IMR-90 (cell line): ENCODE data around the gene ANTXR1. TPM values are rescaled to one million over a fixed set of nuclear protein-coding genes. Genes with fewer than 3 reads are reported as not detected.

Experiments
- ATAC-seq: fragments of 200-7000 bp; cut with Tn5 transposase; 2 replicates; pipeline ENCODE4 v1.9.1; 2020; ENCODE audit warnings: low read depth, mild to moderate bottlenecking, moderate library complexity
- BruUV-seq: library from RNA; stranded (reverse); fragments of 400-500 nt; replicated peaks from 2 replicates; lab custom pipeline; 2021; lab: Mats Ljungman, UMichigan
- CTCF ChIA-PET: fragments of 300-600 bp; formaldehyde crosslinking; extraction: SDS; loops from one replicate; lab custom pipeline; 2021; ENCODE audit warnings: antibody characterized with exemption; lab: Yijun Ruan, JAX
- POLR2A ChIA-PET: fragments of 300-600 bp; sonication (Branson Sonifier 250); formaldehyde crosslinking; loops from one replicate; lab custom pipeline; 2022; ENCODE audit warnings: antibody characterized with exemption; ENCODE audit not compliant: unreplicated experiment; lab: Charles Lee
- DNase-seq: peaks from one replicate; pipeline ENCODE4 v3.0.0; 2013
- H2AFZ ChIP-seq: replicated peaks from 2 replicates; pipeline ENCODE3; 2013; ENCODE audit warnings: low read length, mild to moderate bottlenecking; ENCODE audit not compliant: poor library complexity
- H2AK5ac ChIP-seq: 2 replicates; pipeline ENCODE4 v1.6.1; 2013; ENCODE audit warnings: low read depth, low read length, inconsistent platforms
- H2AK9ac ChIP-seq: replicated peaks from 2 replicates; pipeline ENCODE3; 2013; ENCODE audit warnings: mild to moderate bottlenecking, low read depth, low read length, moderate library complexity; ENCODE audit not compliant: poor library complexity
- H2BK120ac ChIP-seq: 2 replicates; pipeline ENCODE4 v1.6.1; 2013; ENCODE audit warnings: low read depth, low read length, inconsistent platforms
- H2BK15ac ChIP-seq: 3 replicates; pipeline ENCODE4 v1.6.1; 2013; ENCODE audit warnings: low read depth, low read length, inconsistent platforms
- H2BK20ac ChIP-seq: 2 replicates; pipeline ENCODE4 v1.6.1; 2013; ENCODE audit warnings: low read depth, mild to moderate bottlenecking, inconsistent platforms, low read length, moderate library complexity
- H2BK5ac ChIP-seq: 2 replicates; pipeline ENCODE4 v1.6.1; 2013; ENCODE audit warnings: mild to moderate bottlenecking, low read depth, low read length, inconsistent platforms; ENCODE audit not compliant: poor library complexity, severe bottlenecking
- H3K14ac ChIP-seq: replicated peaks from 2 replicates; pipeline ENCODE4 v1.6.1; 2013; ENCODE audit warnings: low read depth, low read length, inconsistent platforms
- H3K18ac ChIP-seq: 2 replicates; pipeline ENCODE4 v1.6.1; 2013; ENCODE audit warnings: low read depth, low read length, control low read depth
- H3K23ac ChIP-seq: 2 replicates; pipeline ENCODE4 v1.6.1; 2013; ENCODE audit warnings: low read depth, low read length, inconsistent platforms
- H3K27ac ChIP-seq: 2 replicates; pipeline ENCODE4 v1.5.1; 2013; ENCODE audit warnings: mild to moderate bottlenecking, control low read depth, low read length; ENCODE audit not compliant: insufficient read depth
- H3K27me3 ChIP-seq: 2 replicates; pipeline ENCODE4 v1.6.1; 2013; ENCODE audit warnings: low read length; ENCODE audit not compliant: control insufficient read depth, insufficient read depth
- H3K36me3 ChIP-seq: 2 replicates; pipeline ENCODE4 v1.6.1; 2013; ENCODE audit warnings: low read length, mixed read lengths; ENCODE audit not compliant: control insufficient read depth, insufficient read depth
- H3K4ac ChIP-seq: 2 replicates; pipeline ENCODE4 v1.6.1; 2013; ENCODE audit warnings: low read depth, low read length, inconsistent platforms
- H3K4me1 ChIP-seq: 2 replicates; pipeline ENCODE4 v1.6.1; 2013; ENCODE audit warnings: low read length, mixed read lengths; ENCODE audit not compliant: control insufficient read depth, insufficient read depth
- H3K4me2 ChIP-seq: 2 replicates; pipeline ENCODE4 v1.6.1; 2013; ENCODE audit warnings: low read depth, mild to moderate bottlenecking, control low read depth, low read length, moderate library complexity
- H3K4me3 ChIP-seq: 2 replicates; pipeline ENCODE4 v1.5.1; 2013; ENCODE audit warnings: low read depth, mild to moderate bottlenecking, control low read depth, low read length, moderate library complexity; ENCODE audit not compliant: insufficient read depth
- H3K56ac ChIP-seq: 2 replicates; pipeline ENCODE4 v1.6.1; 2013; ENCODE audit warnings: low read length, inconsistent platforms; ENCODE audit not compliant: insufficient read depth; ENCODE audit errors: extremely low read depth
- H3K79me1 ChIP-seq, 2 experiments: 2 replicates each; pipeline ENCODE4 v1.6.1; 2013; ENCODE audit warnings: low read length in 2 of 2, inconsistent platforms in 1 of 2, low read depth in 1 of 2
- H3K9ac ChIP-seq: 2 replicates; pipeline ENCODE4 v1.6.1; 2013; ENCODE audit warnings: low read depth, low read length, control low read depth
- H3K9me1 ChIP-seq: 2 replicates; pipeline ENCODE4 v1.6.1; 2013; ENCODE audit warnings: low read length, inconsistent platforms; ENCODE audit not compliant: insufficient read depth
- H3K9me3 ChIP-seq: 2 replicates; pipeline ENCODE4 v1.6.1; 2013; ENCODE audit warnings: low read length; ENCODE audit not compliant: control insufficient read depth, insufficient read depth
- H4K20me1 ChIP-seq: 2 replicates; pipeline ENCODE4 v1.6.1; 2013; ENCODE audit warnings: low read length, inconsistent platforms; ENCODE audit not compliant: insufficient read depth
- H4K5ac ChIP-seq: 2 replicates; pipeline ENCODE4 v1.6.1; 2013; ENCODE audit warnings: mild to moderate bottlenecking, low read depth, low read length, control low read depth
- H4K8ac ChIP-seq, 2 experiments: 2 replicates each; pipeline ENCODE4 v1.6.1; 2013; ENCODE audit warnings: low read depth in 2 of 2, low read length in 2 of 2, control low read depth in 1 of 2, inconsistent platforms in 1 of 2
- H4K91ac ChIP-seq: 2 replicates; pipeline ENCODE4 v1.6.1; 2013; ENCODE audit warnings: low read depth, low read length, inconsistent platforms; ENCODE audit not compliant: insufficient read depth
- BHLHE40 ChIP-seq: fragments of 150-350 bp; IDR thresholded peaks from 2 replicates; pipeline ENCODE4 v1.6.1; 2016; ENCODE audit warnings: mild to moderate bottlenecking, low read depth, low read length
- CEBPB ChIP-seq: IDR thresholded peaks from 2 replicates; pipeline ENCODE4 v1.6.1; 2012; ENCODE audit warnings: low read depth, low read length, improper control_type of control experiment
- CHD1 ChIP-seq: IDR thresholded peaks from 2 replicates; pipeline ENCODE4 v1.6.1; 2012; ENCODE audit warnings: low read depth, low read length, improper control_type of control experiment
- CTCF ChIP-seq: conservative IDR thresholded peaks from 2 replicates; pipeline ENCODE4 v1.5.1; 2012; ENCODE audit warnings: mild to moderate bottlenecking, low read depth, low read length, improper control_type of control experiment
- FOS ChIP-seq: fragments of 150-350 bp; IDR thresholded peaks from 2 replicates; pipeline ENCODE4 v1.6.1; 2016; ENCODE audit warnings: low read depth, low read length
- MAFK ChIP-seq: IDR thresholded peaks from 2 replicates; pipeline ENCODE4 v1.6.1; 2012; ENCODE audit warnings: low read depth, low read length, improper control_type of control experiment
- MAZ ChIP-seq: IDR thresholded peaks from 2 replicates; pipeline ENCODE4 v1.6.1; 2012; ENCODE audit warnings: low read depth, mild to moderate bottlenecking, low read length, improper control_type of control experiment, moderate library complexity, borderline replicate concordance
- MXI1 ChIP-seq: IDR thresholded peaks from 2 replicates; pipeline ENCODE4 v1.6.1; 2012; ENCODE audit warnings: low read depth, mild to moderate bottlenecking, low read length, moderate library complexity, borderline replicate concordance
- NFE2L2 ChIP-seq: fragments of 150-350 bp; IDR thresholded peaks from 2 replicates; pipeline ENCODE4 v1.6.1; 2016; ENCODE audit warnings: low read depth, mild to moderate bottlenecking, low read length
- POLR2A ChIP-seq: IDR thresholded peaks from 2 replicates; pipeline ENCODE4 v1.6.1; 2012; ENCODE audit warnings: mild to moderate bottlenecking, low read depth, low read length
- RAD21 ChIP-seq: IDR thresholded peaks from 2 replicates; pipeline ENCODE4 v1.6.1; 2012; ENCODE audit warnings: low read length, improper control_type of control experiment
- RCOR1 ChIP-seq: IDR thresholded peaks from 2 replicates; pipeline ENCODE4 v1.6.1; 2012; ENCODE audit warnings: mild to moderate bottlenecking, low read length, improper control_type of control experiment; ENCODE audit not compliant: insufficient replicate concordance
- RFX5 ChIP-seq: IDR thresholded peaks from 2 replicates; pipeline ENCODE4 v1.8.0; 2012; ENCODE audit warnings: low read depth, mild to moderate bottlenecking, low read length, moderate library complexity
- SMC3 ChIP-seq: fragments of 150-350 bp; IDR thresholded peaks from 2 replicates; pipeline ENCODE4 v1.6.1; 2016; ENCODE audit warnings: low read depth, mild to moderate bottlenecking, antibody characterized with exemption, low read length, moderate library complexity
- USF2 ChIP-seq: fragments of 150-350 bp; IDR thresholded peaks from 2 replicates; pipeline ENCODE4 v1.6.1; 2017; ENCODE audit warnings: mild to moderate bottlenecking, antibody characterized with exemption, low read length, low read depth
- dilution Hi-C: fragments of 300-500 bp; cut with HindIII; formaldehyde crosslinking; loops from one replicate; pipeline ENCODE4 v1.14.3; 2018; ENCODE audit warnings: low sequenced_read_pairs; ENCODE audit not compliant: unreplicated experiment
- in situ Hi-C: fragments of 300-500 bp; cut with MboI; formaldehyde crosslinking; loops from 3 replicates; pipeline ENCODE4 v1.14.3; 2019; ENCODE audit warnings: low sequenced_read_pairs, inconsistent platforms, mixed read lengths
- intact Hi-C: fragments of 100-400 bp; cut with micrococcal nuclease; formaldehyde crosslinking; loops from 2 replicates; pipeline ENCODE4 v1.10.0; 2022
- polyA plus RNA-seq, 3 experiments: library from polyadenylated mRNA; depleted of rRNA; stranded (reverse); fragments of >200 nt; gene quantifications; 2 replicates each; pipeline ENCODE4 v1.2.3, GENCODE V29; 2012; ENCODE audit warnings: low replicate concordance in 1 of 3
- total RNA-seq: library from RNA; depleted of rRNA; stranded (reverse); fragments of >200 nt; gene quantifications from 2 replicates; pipeline ENCODE4 v1.2.3, GENCODE V29; 2012
- TF ChIP-seq, protein P1 (sequence below): fragments of 150-350 bp; IDR thresholded peaks from 2 replicates; pipeline ENCODE4 v1.6.1; 2016; ENCODE audit warnings: low read depth, mild to moderate bottlenecking, low read length, moderate library complexity, borderline replicate concordance

ANTXR1 gene
- total and polyA plus RNA-seq, 2 of the 4 experiments (the other 2 are of a cell fraction) = 27.2 to 36.9 TPM

GRCh38 chr2:69060938-69061501 is 48.0 kb downstream of the ANTXR1 start:
- Histone ChIP-seq H3K9me3 (peaks cover 2% of the 10 kb centered on the region; the same call in 1 of the 2 replicates), H3K79me1 (peaks cover 42 to 55% of the 10 kb centered on the region in 2 experiments), H3K23ac (no peak overlapping the region), H2BK15ac (no peak overlapping the region), H3K4me2 (no peak overlapping the region), H2AFZ (no peak overlapping the region), H3K27me3 (no peaks in the 10 kb centered on the region), H2AK5ac (no peak overlapping the region), H3K9me1 (peaks cover 12% of the 10 kb centered on the region), H4K91ac (no peak overlapping the region), H3K56ac (no peak overlapping the region), H3K4me1 (peaks cover 17% of the 10 kb centered on the region), H4K8ac (no peak overlapping the region), H3K9ac (no peak overlapping the region; the same call in 1 of the 2 replicates), H3K36me3 (peaks cover 13% of the 10 kb centered on the region), H3K27ac (no peak overlapping the region), H2BK120ac (no peak overlapping the region), H3K14ac (no peak overlapping the region), H3K4me3 (no peak overlapping the region), H2AK9ac (no peak overlapping the region), H2BK5ac (no peak overlapping the region), H3K4ac (no peak overlapping the region), H3K18ac (no peak overlapping the region; the same call in 1 of the 2 replicates), H2BK20ac (no peak overlapping the region), H4K5ac (peak overlapping the region; percentile 41; the same call in 1 of the 2 replicates), H4K20me1 (peaks cover 3% of the 10 kb centered on the region; the same call in 1 of the 2 replicates)
- BruUV-seq = no TSS peak
- TF ChIP-seq, protein P1, sequence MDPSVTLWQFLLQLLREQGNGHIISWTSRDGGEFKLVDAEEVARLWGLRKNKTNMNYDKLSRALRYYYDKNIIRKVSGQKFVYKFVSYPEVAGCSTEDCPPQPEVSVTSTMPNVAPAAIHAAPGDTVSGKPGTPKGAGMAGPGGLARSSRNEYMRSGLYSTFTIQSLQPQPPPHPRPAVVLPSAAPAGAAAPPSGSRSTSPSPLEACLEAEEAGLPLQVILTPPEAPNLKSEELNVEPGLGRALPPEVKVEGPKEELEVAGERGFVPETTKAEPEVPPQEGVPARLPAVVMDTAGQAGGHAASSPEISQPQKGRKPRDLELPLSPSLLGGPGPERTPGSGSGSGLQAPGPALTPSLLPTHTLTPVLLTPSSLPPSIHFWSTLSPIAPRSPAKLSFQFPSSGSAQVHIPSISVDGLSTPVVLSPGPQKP = no peak
- TF ChIP-seq FOS (no peak), MXI1 (no peak), RFX5 (no peak), CTCF (no peak), MAFK (no peak), RAD21 (no peak), CHD1 (no peak), CEBPB (no peak), NFE2L2 (no peak), USF2 (no peak), SMC3 (no peak), RCOR1 (no peak), MAZ (no peak), POLR2A (no peak), BHLHE40 (no peak)
- in situ Hi-C loops = no loop called here
- ATAC-seq (no peak), DNase-seq (no peak)
- dilution Hi-C loops = no loop called here
- POLR2A ChIA-PET = no interaction called here
- intact Hi-C loops = loop anchor here (1.0 kb wide), 1 partner anchor 246 kb away; no protein-coding TSS in a partner anchor
- CTCF ChIA-PET = interaction anchor here (0.7 to 0.8 kb wide), 3 partner anchors 11 to 410 kb away, joined by 3 read pairs; no protein-coding TSS in a partner anchor
